Type B pancreatic cell (in vitro differentiated cells): ENCODE results near the gene RPS3A. TPM values are rescaled to one million over a fixed set of nuclear protein-coding genes. Genes with fewer than 3 reads are reported as not detected.

Experiments
- DNase-seq: peaks from one replicate; pipeline ENCODE4 v3.0.0; 2021; ENCODE audit warnings: mixed read lengths; ENCODE audit not compliant: unreplicated experiment; ENCODE audit errors: extremely low spot score
- H3K27ac Mint-ChIP-seq: 2 replicates; pipeline ENCODE4 v1.8.0; 2021; ENCODE audit warnings: mild to moderate bottlenecking, mixed read lengths
- H3K27me3 Mint-ChIP-seq: 2 replicates; pipeline ENCODE4 v1.8.0; 2021; ENCODE audit warnings: mixed read lengths
- H3K36me3 Mint-ChIP-seq: 2 replicates; pipeline ENCODE4 v1.8.0; 2021; ENCODE audit warnings: mixed read lengths
- H3K4me1 Mint-ChIP-seq: one replicate; pipeline ENCODE4 v1.8.0; 2021; ENCODE audit warnings: mixed read lengths; ENCODE audit not compliant: unreplicated experiment
- H3K4me3 Mint-ChIP-seq: 2 replicates; pipeline ENCODE4 v1.8.0; 2021; ENCODE audit warnings: mild to moderate bottlenecking, mixed read lengths
- H3K9me3 Mint-ChIP-seq: 2 replicates; pipeline ENCODE4 v1.8.0; 2021; ENCODE audit warnings: mixed read lengths
- CTCF ChIP-seq: fragments of 200-600 bp; sonication (generic); conservative IDR thresholded peaks from 2 replicates; pipeline ENCODE4 v1.5.0; 2021; ENCODE audit warnings: antibody characterized with exemption, mild to moderate bottlenecking
- total RNA-seq: library from RNA; stranded (reverse); gene quantifications from 2 replicates; pipeline ENCODE4 v1.2.1, GENCODE V29; 2021; ENCODE audit warnings: low replicate concordance

The RPS3A gene
- total RNA-seq, 1 donor from 2014 or later, result 2,778 TPM

DNA sequence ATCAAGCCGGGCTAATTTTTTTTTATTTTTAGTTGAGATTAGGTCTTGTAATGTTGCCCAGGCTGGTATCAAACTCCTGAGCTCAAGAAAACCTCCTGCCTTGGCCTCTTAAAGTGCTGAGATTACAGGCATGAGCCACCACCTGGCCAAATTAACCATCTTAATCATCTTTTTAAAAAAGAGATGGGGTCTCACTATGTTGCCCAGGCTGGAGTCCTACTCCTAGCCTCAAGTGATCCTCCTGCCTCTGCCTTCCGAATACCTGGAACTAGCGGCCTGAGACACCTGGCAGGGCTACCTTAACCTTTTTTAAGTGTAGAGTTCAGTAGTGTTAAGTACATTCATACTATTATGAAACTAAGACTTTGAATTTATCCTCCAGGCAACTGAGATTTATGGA lies 1.7 kb upstream of the RPS3A start:
- DNase-seq, result no peak
- Mint-ChIP-seq H3K4me3 (no peak overlapping the region), H3K4me1 (peaks cover 24% of the 10 kb centered on the region), H3K36me3 (peaks cover 24% of the 10 kb centered on the region), H3K27me3 (no peaks in the 10 kb centered on the region), H3K27ac (no peak overlapping the region), H3K9me3 (no peaks in the 10 kb centered on the region)
- TF ChIP-seq CTCF, result no peak

DNA sequence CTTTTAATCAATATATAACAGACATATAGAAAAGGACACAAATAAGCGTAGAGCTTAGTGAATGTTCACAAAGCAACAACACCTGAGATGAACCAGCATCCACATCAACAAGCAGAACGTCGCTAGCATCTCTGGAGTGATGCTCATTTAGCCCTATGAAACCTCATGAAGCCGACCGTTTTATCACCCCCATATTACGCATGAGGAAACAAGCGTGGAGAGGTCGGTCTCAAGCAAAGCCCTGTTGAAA lies 524 bp upstream of the RPS3A start:
- Mint-ChIP-seq H3K9me3 (no peaks in the 10 kb centered on the region), H3K27ac (peak overlapping the region; percentile 99), H3K36me3 (peaks cover 32% of the 10 kb centered on the region), H3K27me3 (no peaks in the 10 kb centered on the region), H3K4me3 (peak overlapping the region; percentile 98), H3K4me1 (peaks cover 25% of the 10 kb centered on the region)
- no peak for TF ChIP-seq CTCF
- no peak for DNase-seq

DNA sequence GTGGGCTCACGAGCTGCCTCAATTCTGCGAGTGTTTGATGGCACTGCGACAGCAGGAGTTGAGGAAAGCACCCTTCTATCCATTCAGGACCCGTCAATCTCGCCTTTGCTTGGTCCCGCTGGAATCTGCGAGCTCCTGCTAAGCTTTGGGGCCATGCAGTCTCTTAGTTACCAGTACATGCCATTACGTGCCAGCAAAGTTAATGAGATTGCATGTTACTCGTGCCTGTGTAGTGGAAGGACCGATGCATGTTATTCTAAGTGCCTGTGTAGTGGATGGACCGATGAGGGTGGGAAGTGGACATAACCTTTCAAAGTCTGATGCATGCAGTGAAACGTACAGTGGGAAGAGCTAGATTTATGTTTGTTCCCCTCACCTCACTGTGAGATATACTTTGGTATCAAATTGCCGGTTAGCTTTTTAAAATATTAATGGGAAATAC lies 569 bp downstream of the RPS3A start:
- Mint-ChIP-seq H3K4me1 (peaks cover 25% of the 10 kb centered on the region), H3K27ac (peak overlapping the region; percentile 99), H3K36me3 (peaks cover 40% of the 10 kb centered on the region), H3K27me3 (no peaks in the 10 kb centered on the region), H3K9me3 (no peaks in the 10 kb centered on the region), H3K4me3 (peak overlapping the region; percentile 98)
- no peak for TF ChIP-seq CTCF
- no peak for DNase-seq

GRCh38 chr4:151100531-151100930 lies 1.1 kb downstream of the RPS3A start:
- no peaks in the 10 kb centered on the region for H3K9me3 Mint-ChIP-seq
- no peak for TF ChIP-seq CTCF
- H3K27ac Mint-ChIP-seq, result peak overlapping the region; percentile 99
- H3K27me3 Mint-ChIP-seq, result no peaks in the 10 kb centered on the region
- peaks cover 40% of the 10 kb centered on the region for H3K36me3 Mint-ChIP-seq
- DNase-seq, result no peak
- H3K4me1 Mint-ChIP-seq, result peaks cover 25% of the 10 kb centered on the region
- H3K4me3 Mint-ChIP-seq, result peak overlapping the region; percentile 98

- peaks cover 25% of the 10 kb centered on the region for H3K4me1 Mint-ChIP-seq
- TF ChIP-seq CTCF, result no peak
- peaks cover 55% of the 10 kb centered on the region for H3K36me3 Mint-ChIP-seq
- H3K9me3 Mint-ChIP-seq, result no peaks in the 10 kb centered on the region
- no peak overlapping the region for H3K4me3 Mint-ChIP-seq
- DNase-seq, result no peak
- no peak overlapping the region for H3K27ac Mint-ChIP-seq
- H3K27me3 Mint-ChIP-seq, result no peaks in the 10 kb centered on the region
Measured at GRCh38 chr4:151103758-151104157, 4.3 kb downstream of the RPS3A start.

GRCh38 chr4:151104621-151105020 lies 5.2 kb downstream of the RPS3A start:
- peaks cover 19% of the 10 kb centered on the region for H3K4me1 Mint-ChIP-seq
- TF ChIP-seq CTCF, result no peak
- no peaks in the 10 kb centered on the region for H3K27me3 Mint-ChIP-seq
- DNase-seq, result no peak
- no peak overlapping the region for H3K27ac Mint-ChIP-seq
- H3K4me3 Mint-ChIP-seq, result no peak overlapping the region
- peaks cover 55% of the 10 kb centered on the region for H3K36me3 Mint-ChIP-seq
- no peaks in the 10 kb centered on the region for H3K9me3 Mint-ChIP-seq
